Pancreas (tissue), 10 donors: ENCODE measurements around the gene MAPK10. TPM values are rescaled to one million over a fixed set of nuclear protein-coding genes. Genes with fewer than 3 reads are reported as not detected.
"Not testable (repeated sequence)": the region's sequence is repeated elsewhere in the genome, so short reads cannot be mapped to it uniquely, and the experiment has no call there.

Source experiments
- ATAC-seq, 4 donors: fragments of 200-7000 bp; cut with Tn5 transposase; one replicate each; pipeline versions ENCODE4 v1.8.0 to v1.9.1; 2020; ENCODE audit warnings: mild to moderate bottlenecking in 4 of 4, moderate library complexity in 4 of 4
- DNase-seq, 6 donors: peaks; one replicate each; pipeline ENCODE4 v3.0.0-alpha.2; 2020
- FAIRE-seq: peaks from 2 replicates; lab custom pipeline; 2012; peaks lifted over from hg19 to GRCh38; lab: Jason Lieb, UNC
- H3K27ac ChIP-seq, 4 donors: fragments of 200-600 bp; sonication (generic); 1 replicate in 3 of 4; 2 replicates in 1 of 4; pipeline versions ENCODE4 v1.5.0 to v1.8.0; 2020
- H3K27me3 ChIP-seq, 4 donors: fragments of 200-600 bp; one replicate each; pipeline ENCODE4 v1.8.0; 2021
- H3K36me3 ChIP-seq, 3 donors: fragments of 200-600 bp; sonication (generic) in 1 of 3; one replicate each; pipeline versions ENCODE4 v1.5.0 to v1.8.0; 2020 to 2021
- H3K4me1 ChIP-seq, 3 donors: fragments of 200-600 bp; one replicate each; pipeline ENCODE4 v1.8.0; 2021
- H3K4me3 ChIP-seq, 4 donors: fragments of 200-600 bp; sonication (generic) in 2 of 4; one replicate each; pipeline versions ENCODE4 v1.5.0 to v1.8.0; 2020 to 2021
- H3K9me3 ChIP-seq, 4 donors: fragments of 200-600 bp; one replicate each; pipeline ENCODE4 v1.8.0; 2021
- CTCF ChIP-seq, 4 donors: fragments of 200-600 bp; sonication (generic) in 3 of 4; IDR thresholded peaks; one replicate each; pipeline versions ENCODE4 v1.5.0 to v1.8.0; 2021; ENCODE audit warnings: antibody characterized with exemption in 4 of 4
- WGBS, 2 donors: extraction: QIAGEN DNeasy Blood & Tissue Kit; methylation state at CpG; one replicate each; pipeline ENCODE4 v1.1.7; 2013; 5-methylcytosine and 5-hydroxymethylcytosine counted together
- intact Hi-C, 3 donors: fragments of 100-400 bp; cut with DNase I; formaldehyde crosslinking; loops; one replicate each; pipeline versions ENCODE4 v1.11.1 to v1.14.2; 2022
- polyA plus RNA-seq, 2 donors: library from polyadenylated mRNA; stranded (reverse); fragments of 200-250 nt; gene quantifications; one replicate each; pipeline ENCODE4 v1.2.3, GENCODE V29; 2013
- total RNA-seq, 6 donors: library from RNA; stranded (reverse); fragmentation: NEBNext Ultra II Directional in 4 of 6; extraction: Animal tissue kit (Norgen Biotek cat#: 25700) in 4 of 6; gene quantifications; one replicate each; pipeline versions ENCODE4 v1.2.1 to v1.2.4, GENCODE V29; 2021 to 2023
- donor health status: healthy with polysubstance abuse.
- donor health status: DM: no; HTN: no; CAD: no; lungs with moderate emphysema.
- donor health status: DM: no; HTN: no; CAD: no.
- donor health status: control.
- donor health status: control.
- donor health status: Bipolar disorder and iron deficiency.
- donor health status: DM: yes; HTN: yes; CAD: no.
- donor health status: DM: no; HTN: no; CAD: no.
- donor health status: DM: no; HTN: no; CAD: no.
- donor health status: DM: yes; HTN: yes; CAD: no.

Gene MAPK10
- total and polyA plus RNA-seq, 8 donors, result 5.1 to 20.7 (median 9.9) TPM

- no peaks in the 10 kb centered on the region for H3K36me3 ChIP-seq
- FAIRE-seq (no peak), ATAC-seq (no peak), DNase-seq (no peak)
- no peaks in the 10 kb centered on the region for H3K4me1 ChIP-seq
- 48 to 59% methylated on average over 1 of the region's 1 CpG for WGBS, 2 donors
- H3K27me3 ChIP-seq, result no peaks in the 10 kb centered on the region
- no peak for TF ChIP-seq CTCF (IDR thresholded peaks at IDR 0.05)
- no peaks in the 10 kb centered on the region for H3K9me3 ChIP-seq
- intact Hi-C loops, result no loop called here
- no peak overlapping the region for H3K4me3 ChIP-seq
- H3K27ac ChIP-seq, result no peak overlapping the region
These were observed 185.3 kb downstream of the MAPK10 start for GRCh38 chr4:86174506-86174905.

- ATAC-seq, FAIRE-seq, DNase-seq, H3K36me3 ChIP-seq, H3K9me3 ChIP-seq, H3K4me1 ChIP-seq, intact Hi-C loops, H3K27ac ChIP-seq, H3K27me3 ChIP-seq, H3K4me3 ChIP-seq: not testable (repeated sequence)
- WGBS, 2 donors, result 80 to 97% methylated on average over 10 of the region's 10 CpGs
These were observed 191.5 kb downstream of the MAPK10 start for GRCh38 chr4:86168335-86168734.

- H3K9me3 ChIP-seq, result no peaks in the 10 kb centered on the region
- no peak overlapping the region for H3K27ac ChIP-seq
- ATAC-seq (no peak), FAIRE-seq (no peak), DNase-seq (no peak)
- 67 to 73% methylated on average over 2 of the region's 2 CpGs for WGBS, 2 donors
- H3K36me3 ChIP-seq, result no peaks in the 10 kb centered on the region
- intact Hi-C loops, result no loop called here
- no peaks in the 10 kb centered on the region for H3K27me3 ChIP-seq
- no peak overlapping the region for H3K4me3 ChIP-seq
- TF ChIP-seq CTCF (IDR thresholded peaks at IDR 0.05), result no peak
- H3K4me1 ChIP-seq, result no peaks in the 10 kb centered on the region
These were observed 199.4 kb downstream of the MAPK10 start for GRCh38 chr4:86160426-86160825.

GRCh38 chr4:86159216-86159615, 200.6 kb downstream of the MAPK10 start:
- Histone ChIP-seq H3K4me3 (no peak overlapping the region), H3K36me3 (no peaks in the 10 kb centered on the region), H3K4me1 (no peaks in the 10 kb centered on the region), H3K9me3 (no peaks in the 10 kb centered on the region), H3K27me3 (no peaks in the 10 kb centered on the region), H3K27ac (no peak overlapping the region)
- no peak for ATAC-seq
- intact Hi-C loops, result no loop called here
- TF ChIP-seq CTCF (IDR thresholded peaks at IDR 0.05), result no peak
- 90 to 95% methylated on average over 4 of the region's 4 CpGs for WGBS, 2 donors
- FAIRE-seq, result no peak
- DNase-seq, result no peak

- H3K4me3 ChIP-seq, result no peak overlapping the region
- TF ChIP-seq CTCF (IDR thresholded peaks at IDR 0.05), result no peak
- FAIRE-seq (no peak), DNase-seq (no peak), ATAC-seq (no peak)
- no peaks in the 10 kb centered on the region for H3K4me1 ChIP-seq
- intact Hi-C loops, result no loop called here
- H3K27ac ChIP-seq, result no peak overlapping the region
- H3K9me3 ChIP-seq, result no peaks in the 10 kb centered on the region
- no peaks in the 10 kb centered on the region for H3K36me3 ChIP-seq
- WGBS, 2 donors, result 61 to 73% methylated on average over 2 of the region's 2 CpGs
- H3K27me3 ChIP-seq, result no peaks in the 10 kb centered on the region
These were observed 203.3 kb downstream of the MAPK10 start for GRCh38 chr4:86156531-86156930.
